ENCODE results near the gene TIE1. TPM values are rescaled to one million over a fixed set of nuclear protein-coding genes. Genes with fewer than 3 reads are reported as not detected.
A peak's percentile ranks its signal among the peaks of the same experiment; 100 is the strongest.
"Not testable (repeated sequence)": the region's sequence is repeated elsewhere in the genome, so short reads cannot be mapped to it uniquely, and the experiment has no call there.

The TIE1 gene
- total RNA-seq, 1 experiment from 2014 or later: not detected

DNA sequence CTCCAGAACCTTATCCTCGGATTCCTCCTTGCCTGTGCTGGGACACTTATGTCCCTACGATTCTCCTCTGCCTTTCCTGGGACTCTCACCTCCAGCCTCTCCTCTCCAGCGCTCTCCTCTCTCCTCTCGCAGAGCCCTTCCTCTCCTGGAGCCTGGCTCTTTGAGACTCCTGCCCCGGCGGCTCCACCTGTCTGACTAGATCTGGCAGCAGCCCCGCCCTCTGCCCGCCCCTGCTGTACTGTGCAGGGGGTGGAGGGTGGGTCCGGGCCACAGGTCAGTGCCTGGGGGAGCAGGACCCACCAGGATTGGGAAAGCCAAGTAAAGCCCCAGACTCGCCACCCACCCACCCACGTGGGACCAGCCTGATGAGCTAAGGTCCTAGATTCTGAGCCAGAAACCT lies 65.4 kb downstream of the TIE1 start:
- no peak for DNase-seq (ENCODE audit: low read depth)
- in situ Hi-C loops (cut with HindIII; ENCODE audit: low pct_unique_long_range_greater_than_20kb, low sequenced_read_pairs): no loop called here

DNA sequence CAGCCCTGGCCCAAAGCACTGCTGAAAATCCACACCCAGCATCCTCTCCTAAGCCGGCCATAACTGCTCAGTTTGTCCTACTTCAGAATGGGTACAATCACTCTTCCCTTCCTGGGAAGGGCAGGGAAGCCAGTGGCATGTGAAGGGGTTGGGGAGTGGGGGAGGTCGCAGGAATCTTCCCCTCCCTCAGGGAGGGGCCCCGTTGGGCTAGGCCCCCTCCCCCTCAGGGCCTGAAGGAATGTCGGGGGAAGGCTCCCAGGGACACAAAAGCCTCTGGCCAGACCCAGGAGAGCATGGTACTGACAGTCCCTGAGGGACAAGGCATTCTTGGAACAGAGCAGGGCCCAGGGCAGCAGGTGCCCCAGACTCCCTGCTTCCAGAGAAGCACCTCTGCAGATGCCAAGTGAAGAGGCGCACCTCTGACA lies 65.8 kb downstream of the TIE1 start:
- DNase-seq (ENCODE audit: low read depth): no peak
- in situ Hi-C loops (cut with HindIII; ENCODE audit: low pct_unique_long_range_greater_than_20kb, low sequenced_read_pairs): no loop called here

DNA sequence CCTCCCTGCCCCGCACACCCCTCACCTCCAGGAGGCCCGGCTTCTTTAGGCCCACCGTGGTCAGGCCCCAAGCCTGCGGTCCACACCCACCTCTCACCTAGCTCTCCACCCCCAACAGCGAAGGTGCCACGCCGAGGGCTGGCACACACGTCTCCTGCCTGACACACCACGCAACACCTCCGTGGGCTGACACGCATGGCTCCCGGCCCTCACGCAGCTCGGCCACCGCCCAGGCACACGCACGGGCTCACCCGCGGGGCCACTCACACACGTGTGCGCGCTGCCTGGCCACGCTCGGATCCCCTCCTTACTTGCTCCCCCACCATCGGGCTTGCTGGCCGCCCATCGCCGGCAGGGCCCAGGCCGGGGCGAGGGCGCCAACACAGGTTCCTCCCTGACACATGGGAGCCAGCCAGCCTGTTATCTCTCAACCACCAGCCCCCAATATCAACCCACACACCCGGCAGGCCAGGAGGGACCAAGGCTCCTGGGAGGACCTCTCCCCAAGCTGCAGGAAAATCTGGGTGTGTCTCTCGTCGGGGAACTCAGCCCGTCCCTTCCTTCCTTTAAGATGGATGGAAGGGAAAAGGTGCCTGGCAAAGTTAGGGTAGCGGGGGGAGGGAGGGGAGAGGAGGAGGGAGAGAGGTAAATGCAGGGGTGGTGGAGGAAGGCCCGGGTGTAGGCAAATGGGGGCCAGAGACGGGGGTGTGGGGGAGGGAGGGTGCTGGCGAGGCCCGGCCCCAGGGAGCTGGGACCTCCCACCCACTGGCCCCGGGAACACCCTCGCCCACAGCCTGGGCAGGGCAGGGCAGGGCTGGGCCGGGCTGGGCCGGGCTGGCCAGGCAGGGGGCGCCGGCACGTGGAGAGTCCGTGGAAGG lies 66.5 kb downstream of the TIE1 start:
- no peak for DNase-seq (ENCODE audit: low read depth)

DNA sequence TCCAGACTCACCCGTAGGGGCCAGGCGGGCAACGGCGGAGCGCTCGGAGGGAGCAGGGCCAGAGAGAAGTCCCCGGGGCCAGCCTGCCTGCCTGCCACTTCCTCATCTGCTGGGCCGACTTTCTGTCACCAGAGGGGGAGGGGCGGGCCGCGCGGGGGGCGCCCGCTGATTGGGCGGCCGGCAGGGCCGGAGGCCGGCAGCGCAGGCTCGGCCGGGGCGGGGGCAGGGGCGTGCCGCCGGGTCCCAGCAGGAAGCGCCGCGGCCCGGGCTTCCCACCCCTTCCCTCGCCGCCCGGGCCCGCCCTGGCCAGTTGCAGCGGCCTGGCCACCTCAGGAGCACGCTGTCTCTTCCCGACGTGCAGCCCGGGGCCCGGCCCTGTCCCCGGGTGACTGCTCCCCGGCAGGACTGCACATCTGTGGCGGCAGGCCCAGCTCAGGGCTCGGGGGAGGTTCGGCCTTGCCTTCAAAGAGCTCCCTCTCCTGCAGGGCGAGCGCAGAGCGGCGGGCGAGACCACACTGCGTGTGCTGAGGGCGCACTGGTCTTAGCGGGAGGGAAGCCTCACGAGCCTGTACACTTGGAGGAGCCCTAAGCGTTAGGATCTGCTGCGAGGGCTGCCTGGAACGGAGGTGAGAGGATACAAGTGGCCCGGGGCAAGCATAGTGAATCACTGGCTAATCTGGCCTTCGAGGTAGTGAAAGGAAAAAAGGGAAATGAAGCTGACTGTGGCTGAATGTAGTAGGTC lies 67.3 kb downstream of the TIE1 start, which contains the start of gene ELOVL1:
Gene ELOVL1 (minus strand): TSS at position 108 of the 742 bp plus-strand sequence. CDS start 2,402 bp downstream, outside the sequence.
- in situ Hi-C loops (cut with HindIII; ENCODE audit: low pct_unique_long_range_greater_than_20kb, low sequenced_read_pairs): no loop called here
- peak; percentile 89 for DNase-seq (ENCODE audit: low read depth)

More for the DNA sequence above, 66.5 kb downstream of the TIE1 start:
- in situ Hi-C loops (cut with HindIII; ENCODE audit: low pct_unique_long_range_greater_than_20kb, low sequenced_read_pairs): no loop called here

DNA sequence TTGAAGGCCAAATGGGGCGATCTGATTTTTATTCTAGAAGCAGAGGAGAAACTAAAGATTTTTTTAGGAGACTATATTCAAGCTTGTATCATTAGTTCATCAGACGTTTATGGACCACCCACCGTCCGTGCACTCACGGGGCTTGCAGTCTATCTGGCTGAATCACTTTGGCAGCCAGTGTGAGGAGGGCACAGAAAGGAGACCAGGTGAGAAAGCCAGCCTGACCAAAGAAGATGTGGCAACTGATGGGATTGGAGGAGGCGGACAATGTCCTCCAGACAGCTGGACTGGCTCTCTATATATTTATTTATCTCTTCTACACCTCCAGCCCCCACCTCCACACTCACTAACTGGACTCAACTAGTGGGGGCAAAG lies 67.9 kb downstream of the TIE1 start:
- in situ Hi-C loops (cut with HindIII; ENCODE audit: low pct_unique_long_range_greater_than_20kb, low sequenced_read_pairs): no loop called here
- no peak for DNase-seq (ENCODE audit: low read depth)

DNA sequence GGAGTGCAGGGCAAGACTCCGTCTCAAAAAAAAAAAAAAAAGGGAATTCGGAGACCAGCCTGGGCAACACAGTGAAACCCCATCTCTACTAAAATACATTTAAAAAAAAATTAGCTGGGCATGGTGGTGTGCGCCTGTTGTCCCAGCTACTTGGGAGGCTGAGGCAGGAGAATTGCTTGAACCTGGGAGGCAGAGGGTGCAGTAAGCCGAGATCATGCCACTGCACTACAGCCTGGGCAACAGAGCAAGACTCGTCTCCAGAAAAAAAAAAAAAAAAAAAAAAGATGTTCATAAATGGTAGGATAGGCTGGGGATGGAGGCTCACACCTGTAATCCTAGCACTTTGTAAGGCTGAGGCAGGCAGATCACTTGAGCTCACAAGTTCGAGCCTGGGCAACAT lies 69.0 kb downstream of the TIE1 start:
- DNase-seq (ENCODE audit: low read depth); in situ Hi-C loops (cut with HindIII; ENCODE audit: low pct_unique_long_range_greater_than_20kb, low sequenced_read_pairs): not testable (repeated sequence)

DNA sequence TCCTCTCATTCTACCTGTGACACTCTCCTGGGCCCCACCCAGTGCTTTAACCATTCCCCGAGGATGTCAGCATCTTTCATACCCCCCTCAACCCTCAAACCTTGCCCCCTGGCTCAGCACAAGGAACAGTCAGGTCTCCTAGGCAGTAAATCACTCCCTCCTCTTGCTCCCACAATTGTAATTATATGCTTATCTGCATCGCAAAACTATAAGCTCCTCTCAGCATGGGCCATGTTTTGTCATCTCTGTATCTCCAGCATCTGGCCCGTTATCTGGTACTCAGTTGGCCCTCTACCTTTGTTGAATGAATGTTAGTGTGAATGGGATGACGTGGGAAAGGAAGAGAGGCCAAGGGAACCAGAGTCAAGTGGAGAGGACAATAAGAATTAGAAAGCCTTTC lies 69.8 kb downstream of the TIE1 start:
- in situ Hi-C loops (cut with HindIII; ENCODE audit: low pct_unique_long_range_greater_than_20kb, low sequenced_read_pairs): no loop called here

DNA sequence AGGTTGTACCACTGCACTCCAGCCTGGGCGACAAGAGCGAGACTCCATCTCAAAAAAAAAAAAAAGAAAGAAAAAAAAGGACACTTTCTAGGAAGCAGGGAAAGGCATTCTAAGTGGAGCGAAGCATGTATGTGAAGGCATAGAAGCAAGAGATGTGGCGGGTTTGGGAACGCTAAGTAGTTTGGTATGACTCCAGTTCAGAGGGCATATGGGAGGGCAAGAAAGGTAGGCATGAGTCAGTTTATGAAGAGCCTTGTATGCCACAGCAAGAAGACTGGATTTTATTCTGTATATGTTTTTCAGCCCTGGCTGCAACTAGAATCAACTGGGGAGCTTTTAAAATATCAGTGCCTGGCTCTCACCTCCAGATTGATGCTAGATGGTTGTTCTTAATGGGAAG lies 71.4 kb downstream of the TIE1 start:
- no peak for DNase-seq (ENCODE audit: low read depth)
- in situ Hi-C loops (cut with HindIII; ENCODE audit: low pct_unique_long_range_greater_than_20kb, low sequenced_read_pairs): no loop called here

More for the DNA sequence above, 69.8 kb downstream of the TIE1 start:
- no peak for DNase-seq (ENCODE audit: low read depth)

Other genes with a start within 250 kb of the TIE1 start
- 135 and 181 TPM in 2 replicates for gene EBNA1BP2, start 128.7 kb upstream of the TIE1 start, total RNA-seq (2014; rRNA removed; shearing (Covaris generic); ENCODE audit: low replicate concordance)
- 0.06 and 2.1 TPM in 2 replicates for gene CFAP57, start 128.7 kb upstream of the TIE1 start, total RNA-seq (2014; rRNA removed; shearing (Covaris generic); ENCODE audit: low replicate concordance)
- not detected in 2 replicates for gene TMEM125, start 31.0 kb upstream of the TIE1 start, total RNA-seq (2014; rRNA removed; shearing (Covaris generic); ENCODE audit: low replicate concordance)
- not detected in 2 replicates for gene C1orf210, start 15.4 kb upstream of the TIE1 start, total RNA-seq (2014; rRNA removed; shearing (Covaris generic); ENCODE audit: low replicate concordance)
- not detected in 2 replicates for gene MPL, start 36.8 kb downstream of the TIE1 start, total RNA-seq (2014; rRNA removed; shearing (Covaris generic); ENCODE audit: low replicate concordance)
- gene CDC20, start 58.0 kb downstream of the TIE1 start, total RNA-seq (2014; rRNA removed; shearing (Covaris generic); ENCODE audit: low replicate concordance): 166 and 220 TPM in 2 replicates
- 92.7 and 104 TPM in 2 replicates for gene ELOVL1, start 67.0 kb downstream of the TIE1 start, total RNA-seq (2014; rRNA removed; shearing (Covaris generic); ENCODE audit: low replicate concordance)
- 43.0 and 59.0 TPM in 2 replicates for gene MED8, start 88.8 kb downstream of the TIE1 start, total RNA-seq (2014; rRNA removed; shearing (Covaris generic); ENCODE audit: low replicate concordance)
- 6.1 and 13.3 TPM in 2 replicates for gene SZT2, start 88.9 kb downstream of the TIE1 start, total RNA-seq (2014; rRNA removed; shearing (Covaris generic); ENCODE audit: low replicate concordance)
- gene HYI, start 152.9 kb downstream of the TIE1 start, total RNA-seq (2014; rRNA removed; shearing (Covaris generic); ENCODE audit: low replicate concordance): 40.6 and 79.4 TPM in 2 replicates
- 74.1 and 105 TPM in 2 replicates for gene PTPRF, start 229.9 kb downstream of the TIE1 start, total RNA-seq (2014; rRNA removed; shearing (Covaris generic); ENCODE audit: low replicate concordance)